ENCODE measurements around the gene FAM110A.
"Not testable (repeated sequence)": the region's sequence is repeated elsewhere in the genome, so short reads cannot be mapped to it uniquely, and the experiment has no call there.

The FAM110A gene

DNA sequence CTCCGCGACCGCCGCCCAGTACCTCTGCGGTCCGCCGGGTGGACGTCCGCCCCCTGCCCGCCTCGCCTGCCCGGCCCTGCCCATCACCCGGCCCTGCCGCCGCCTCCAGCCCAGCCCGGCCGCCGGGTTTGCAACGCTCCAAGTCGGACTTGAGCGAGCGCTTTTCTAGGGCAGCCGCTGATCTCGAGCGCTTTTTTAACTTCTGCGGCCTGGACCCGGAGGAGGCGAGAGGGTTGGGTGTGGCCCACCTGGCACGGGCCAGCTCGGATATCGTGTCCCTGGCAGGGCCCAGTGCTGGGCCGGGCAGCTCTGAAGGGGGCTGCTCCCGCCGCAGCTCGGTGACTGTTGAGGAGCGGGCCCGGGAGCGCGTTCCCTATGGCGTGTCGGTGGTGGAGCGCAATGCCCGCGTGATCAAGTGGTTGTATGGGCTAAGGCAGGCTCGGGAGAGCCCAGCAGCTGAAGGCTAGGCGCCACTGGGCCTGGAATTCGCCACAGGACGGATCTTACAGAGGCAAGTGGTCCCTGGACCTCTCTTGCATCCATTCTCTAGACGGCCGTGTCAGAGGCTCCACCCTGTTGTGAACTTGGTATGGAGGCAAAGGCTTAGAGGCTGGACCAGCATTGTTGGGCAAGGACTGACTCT is 11.8 kb downstream of the FAM110A start:
- H3K27ac ChIP-seq, result peak overlapping the region; percentile 82

DNA sequence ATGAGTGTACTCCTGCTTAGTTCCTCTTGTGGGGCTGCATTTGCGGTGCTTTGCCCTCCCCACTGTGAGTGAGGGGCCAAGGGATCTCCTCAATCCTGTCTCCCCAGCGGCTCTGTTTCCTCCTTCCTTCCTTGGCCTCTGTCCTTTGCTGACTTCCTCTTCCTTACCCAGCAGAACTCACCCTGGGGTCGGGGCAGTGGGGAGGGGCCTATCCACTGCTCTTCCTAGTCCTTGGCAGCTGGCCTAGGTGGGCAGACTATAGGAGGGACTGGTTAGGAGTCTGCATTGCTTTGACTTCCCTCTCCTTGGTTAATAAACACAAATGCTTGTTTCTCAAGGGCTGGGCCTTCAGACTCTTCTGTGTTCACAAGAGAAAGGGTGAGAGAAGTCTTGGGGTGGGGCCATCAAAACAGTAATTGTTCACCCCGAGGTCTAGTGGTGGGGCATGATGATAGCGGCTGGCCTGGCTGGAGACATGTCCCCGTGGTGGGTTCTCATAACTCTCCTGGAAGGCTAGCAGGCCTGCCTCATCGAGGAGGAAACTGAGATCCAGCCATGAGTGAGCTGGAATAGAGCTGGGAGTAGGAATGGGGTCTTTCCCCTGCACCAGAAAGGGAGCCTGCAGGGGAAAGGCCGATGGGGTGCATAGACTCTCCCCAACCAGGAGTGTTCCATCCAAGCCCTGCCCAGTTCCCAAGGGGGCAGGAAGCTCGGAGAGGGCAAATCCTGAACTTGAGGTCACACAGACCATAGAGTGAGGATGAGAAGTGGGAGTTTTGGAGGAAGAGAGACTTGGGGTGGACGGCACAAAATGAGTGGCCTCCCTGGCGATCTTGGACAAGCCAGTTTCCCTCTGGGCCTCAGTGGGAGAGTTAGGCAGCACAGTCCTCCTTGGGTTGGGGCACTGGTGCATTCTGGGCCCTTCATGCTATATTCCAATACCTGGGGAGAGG is 12.7 kb downstream of the FAM110A start:
- no peak for TF ChIP-seq ZFX (IDR thresholded peaks at IDR 0.05; ENCODE audit: borderline replicate concordance)
- TF ChIP-seq, protein P1, sequence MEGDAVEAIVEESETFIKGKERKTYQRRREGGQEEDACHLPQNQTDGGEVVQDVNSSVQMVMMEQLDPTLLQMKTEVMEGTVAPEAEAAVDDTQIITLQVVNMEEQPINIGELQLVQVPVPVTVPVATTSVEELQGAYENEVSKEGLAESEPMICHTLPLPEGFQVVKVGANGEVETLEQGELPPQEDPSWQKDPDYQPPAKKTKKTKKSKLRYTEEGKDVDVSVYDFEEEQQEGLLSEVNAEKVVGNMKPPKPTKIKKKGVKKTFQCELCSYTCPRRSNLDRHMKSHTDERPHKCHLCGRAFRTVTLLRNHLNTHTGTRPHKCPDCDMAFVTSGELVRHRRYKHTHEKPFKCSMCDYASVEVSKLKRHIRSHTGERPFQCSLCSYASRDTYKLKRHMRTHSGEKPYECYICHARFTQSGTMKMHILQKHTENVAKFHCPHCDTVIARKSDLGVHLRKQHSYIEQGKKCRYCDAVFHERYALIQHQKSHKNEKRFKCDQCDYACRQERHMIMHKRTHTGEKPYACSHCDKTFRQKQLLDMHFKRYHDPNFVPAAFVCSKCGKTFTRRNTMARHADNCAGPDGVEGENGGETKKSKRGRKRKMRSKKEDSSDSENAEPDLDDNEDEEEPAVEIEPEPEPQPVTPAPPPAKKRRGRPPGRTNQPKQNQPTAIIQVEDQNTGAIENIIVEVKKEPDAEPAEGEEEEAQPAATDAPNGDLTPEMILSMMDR (IDR thresholded peaks at IDR 0.05), result no peak
- H3K27ac ChIP-seq, result no peak overlapping the region

More for the DNA sequence above, 11.8 kb downstream of the FAM110A start:
- TF ChIP-seq ZFX (IDR thresholded peaks at IDR 0.05; ENCODE audit: borderline replicate concordance), result no peak
- TF ChIP-seq, protein P1 (IDR thresholded peaks at IDR 0.05), result no peak

DNA sequence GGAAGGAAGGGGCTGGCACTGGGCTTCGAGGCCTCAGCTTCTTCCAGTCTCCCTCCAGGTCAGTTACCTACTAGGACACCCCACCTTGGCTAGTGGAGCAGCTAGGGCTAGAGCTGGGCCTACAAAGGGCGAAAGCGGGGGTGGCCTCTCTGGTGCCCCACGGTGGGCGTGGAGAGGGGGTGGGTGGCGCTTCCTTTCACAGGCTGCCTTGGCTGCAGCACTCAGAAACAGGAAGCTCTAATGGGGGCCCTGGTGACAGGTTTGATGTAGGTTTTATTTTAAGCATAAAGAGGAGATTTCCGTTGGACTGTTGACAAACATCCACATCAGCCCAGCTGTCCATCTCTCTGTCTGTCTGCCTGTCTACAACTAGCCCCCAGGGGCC is 13.4 kb downstream of the FAM110A start:
- TF ChIP-seq, protein P1 (IDR thresholded peaks at IDR 0.05), result no peak
- no peak for TF ChIP-seq ZFX (IDR thresholded peaks at IDR 0.05; ENCODE audit: borderline replicate concordance)
- H3K27ac ChIP-seq, result no peak overlapping the region

DNA sequence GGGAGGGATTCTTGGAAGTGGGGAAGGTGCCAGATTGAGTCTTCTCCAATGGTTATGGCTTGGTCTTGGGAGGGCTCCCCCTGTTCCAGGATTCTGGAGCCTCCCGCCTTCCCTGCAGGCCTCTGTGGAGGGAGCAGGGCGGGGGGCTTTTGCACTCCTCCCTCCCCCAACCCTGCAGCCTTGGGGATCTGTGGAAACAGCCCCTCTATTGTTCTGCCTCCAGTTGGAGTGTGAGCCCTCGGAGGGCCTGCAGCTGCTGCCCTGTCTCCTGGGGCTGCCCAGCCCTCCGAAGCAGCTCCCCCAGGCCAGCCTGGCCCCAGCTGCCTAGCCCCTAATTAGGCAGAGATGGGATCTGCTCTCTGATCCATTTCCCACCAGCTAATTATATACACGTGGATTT is 14.7 kb downstream of the FAM110A start:
- no peak overlapping the region for H3K27ac ChIP-seq
- no peak for TF ChIP-seq ZFX (IDR thresholded peaks at IDR 0.05; ENCODE audit: borderline replicate concordance)

DNA sequence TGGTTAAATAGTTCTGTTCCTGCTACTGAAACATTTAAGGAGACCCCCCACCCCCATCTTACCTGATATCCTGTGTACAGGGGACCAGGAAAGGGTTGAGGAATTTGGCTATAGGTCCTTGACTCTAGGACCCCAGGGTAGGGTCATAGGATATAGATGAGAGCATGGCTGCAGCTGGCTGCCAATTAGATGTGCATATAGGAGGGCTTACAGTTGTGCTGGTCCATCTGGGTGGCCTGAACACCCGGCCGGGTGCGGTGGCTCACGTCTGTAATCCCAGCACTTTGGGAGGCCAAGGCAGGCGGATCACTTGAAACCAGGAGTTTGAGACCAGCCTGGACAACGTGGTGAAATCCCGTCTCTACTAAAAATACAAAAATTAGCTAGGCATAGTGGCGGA is 15.2 kb downstream of the FAM110A start:
- H3K27ac ChIP-seq, result not testable (repeated sequence)

DNA sequence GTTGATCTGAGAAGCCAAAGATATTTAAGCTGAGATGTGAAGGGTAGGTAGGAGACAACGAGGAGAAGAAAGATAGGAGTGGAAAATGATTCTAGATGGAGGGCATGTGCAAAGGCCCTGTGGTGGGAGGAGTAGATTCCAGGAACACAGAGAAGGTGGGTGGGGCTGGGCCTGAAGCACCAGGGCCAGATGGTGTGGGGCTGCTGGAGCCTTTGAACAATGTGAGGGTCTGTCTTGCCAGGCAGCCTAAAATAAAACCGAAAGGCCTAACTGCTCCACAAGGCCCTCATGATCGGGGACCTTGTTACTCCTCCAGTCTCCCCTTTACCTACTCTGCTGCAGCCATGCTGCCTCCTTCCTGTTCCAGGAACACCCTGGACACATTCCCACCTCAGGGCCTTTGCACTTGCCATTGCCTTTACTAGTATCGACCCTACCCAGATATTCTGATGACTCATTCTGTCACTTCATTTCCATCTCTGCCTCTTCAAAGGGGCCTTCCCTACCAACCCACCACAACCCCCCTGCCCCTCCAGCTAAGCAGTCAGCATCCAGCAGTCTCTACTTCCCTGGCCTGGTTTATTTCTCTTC is 20.0 kb downstream of the FAM110A start:
- H3K27ac ChIP-seq, result no peak overlapping the region
- TF ChIP-seq, protein P1 (IDR thresholded peaks at IDR 0.05), result no peak
- no peak for TF ChIP-seq ZFX (IDR thresholded peaks at IDR 0.05; ENCODE audit: borderline replicate concordance)

DNA sequence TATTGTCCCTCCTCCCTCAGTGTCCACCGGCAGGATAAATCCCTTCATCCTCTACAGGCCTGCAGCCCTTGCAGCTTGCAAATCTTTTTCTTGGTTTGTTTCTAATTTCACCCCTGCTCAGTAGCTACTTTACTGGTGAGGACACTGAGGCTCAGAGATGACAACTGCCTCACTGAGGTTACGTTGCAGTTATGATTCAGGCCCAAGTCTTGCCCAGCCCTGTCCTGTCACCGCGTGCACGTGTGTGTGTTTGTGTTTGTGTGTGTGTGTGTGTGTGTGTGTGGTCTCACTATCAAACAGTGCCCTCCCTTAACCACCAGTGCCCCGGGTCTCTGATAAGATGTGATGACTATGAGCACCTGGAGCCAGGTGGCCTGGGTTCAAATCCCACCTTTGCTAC is 21.1 kb downstream of the FAM110A start:
- H3K27ac ChIP-seq, result no peak overlapping the region
- TF ChIP-seq ZFX (IDR thresholded peaks at IDR 0.05; ENCODE audit: borderline replicate concordance), result no peak
- TF ChIP-seq, protein P1 (IDR thresholded peaks at IDR 0.05), result no peak
